ENCODE results near the gene C1QL1. TPM values are rescaled to one million over a fixed set of nuclear protein-coding genes. Genes with fewer than 3 reads are reported as not detected.

The C1QL1 gene
- total and polyA plus RNA-seq, 2 of the 13 experiments (the other 11 are each of a cell fraction or from before 2014, with no cell fraction given): 0.11 TPM

- TF ChIP-seq ARID4A (CRISPR knock-in tag; IDR thresholded peaks at IDR 0.05; ENCODE audit: borderline replicate concordance) (no peak), ZFP36L2 (CRISPR knock-in tag; IDR thresholded peaks at IDR 0.05) (no peak), ZNF605 (CRISPR knock-in tag; IDR thresholded peaks at IDR 0.05) (no peak), ZNF687 (CRISPR knock-in tag; IDR thresholded peaks at IDR 0.05) (no peak), KLF9 (CRISPR knock-in tag; IDR thresholded peaks at IDR 0.05; ENCODE audit: low read depth) (no peak), ZNF33B (CRISPR knock-in tag; IDR thresholded peaks at IDR 0.05) (no peak)
Observed at GRCh38 chr17:44969144-44969780, 1.2 kb upstream of the C1QL1 start (continued).

Measured in HepG2 (cell line).